K562 (cell line): ENCODE measurements around the gene B4GALNT2. TPM values are rescaled to one million over a fixed set of nuclear protein-coding genes. Genes with fewer than 3 reads are reported as not detected.
A peak's percentile ranks its signal among the peaks of the same experiment; 100 is the strongest.

ENCODE experiments used
- AFF1 ChIP-seq, 2 experiments: fragments of 450-650 bp; IDR thresholded peaks; 2 replicates each; pipeline ENCODE4 v1.6.1; 2018; ENCODE audit warnings: mild to moderate bottlenecking in 2 of 2, low read depth in 1 of 2; ENCODE audit not compliant: partially characterized antibody in 2 of 2
- CUX1 ChIP-seq: fragments of 200-800 bp; sonication (Bioruptor generic); IDR thresholded peaks from 2 replicates; pipeline ENCODE4 v1.6.1; 2016; ENCODE audit warnings: missing genetic modification characterization, missing compliant biosample characterization
- FOS ChIP-seq: IDR thresholded peaks from 3 replicates; pipeline ENCODE4 v1.6.1; 2011; ENCODE audit not compliant: insufficient read length; ENCODE audit errors: extremely low read depth
- FOXK2 ChIP-seq, 2 experiments: fragments of 450-650 bp; IDR thresholded peaks in 1 of 2; conservative IDR thresholded peaks in 1 of 2; 2 replicates each; pipeline ENCODE4 v1.6.1; 2016; ENCODE audit warnings: low read depth in 2 of 2, mild to moderate bottlenecking in 1 of 2
- NR2C1 ChIP-seq, 2 experiments: fragments of 450-650 bp; IDR thresholded peaks; 2 replicates each; pipeline ENCODE4 v1.6.1; 2017; ENCODE audit warnings: mild to moderate bottlenecking in 2 of 2, antibody characterized with exemption in 1 of 2, inconsistent platforms in 1 of 2, missing compliant biosample characterization in 1 of 2, missing genetic modification characterization in 1 of 2
- PBX2 ChIP-seq, 2 experiments: IDR thresholded peaks in 1 of 2; conservative IDR thresholded peaks in 1 of 2; 2 replicates each; pipeline ENCODE4 v1.6.1; 2016; ENCODE audit warnings: low read depth in 2 of 2, mild to moderate bottlenecking in 1 of 2, missing compliant biosample characterization in 1 of 2, missing genetic modification characterization in 1 of 2, moderate library complexity in 1 of 2
- POLR2A ChIP-seq: fragments of 450-650 bp; conservative IDR thresholded peaks from 2 replicates; pipeline ENCODE4 v1.6.1; 2016
- RBM17 ChIP-seq: fragments of 200-400 bp; formaldehyde crosslinking; IDR thresholded peaks from 2 replicates; pipeline ENCODE4 v1.6.1; 2017; ENCODE audit warnings: low read depth, mild to moderate bottlenecking, low read length, borderline replicate concordance
- ZBTB12 ChIP-seq: fragments of 250-450 bp; sonication (Bioruptor Pico); IDR thresholded peaks from 2 replicates; pipeline ENCODE4 v1.4.0; 2020
- ZNF217 ChIP-seq: sonication (generic); formaldehyde crosslinking; IDR thresholded peaks from 2 replicates; pipeline ENCODE4 v1.8.0; 2022; ENCODE audit warnings: mild to moderate bottlenecking, missing genetic modification reagents
- polyA plus RNA-seq, 8 experiments: library from polyadenylated mRNA; depleted of rRNA in 4 of 8; stranded (reverse) in 5 of 8; unstranded in 3 of 8; fragments of >200 nt; fragmentation: Nextera tagmentation in 2 of 8; fragmentation: Illumina TruSeq in 1 of 8; extraction: Ambion mirVana in 2 of 8; extraction: Trizol in 1 of 8; gene quantifications; 2 replicates each; pipeline versions ENCODE4 v1.2.1 to v1.2.3, GENCODE V29; 2011 to 2014; ENCODE audit warnings: inconsistent platforms in 1 of 8, missing spikeins in 1 of 8
- total RNA-seq, 7 experiments: library from RNA; depleted of rRNA in 6 of 7; stranded (reverse); fragments of >200 nt in 6 of 7; fragmentation: Illumina TruSeq in 2 of 7; extraction: Trizol in 2 of 7; gene quantifications; 2 replicates each; pipeline versions ENCODE4 v1.2.1 to v1.2.3, GENCODE V29; 2011 to 2021; ENCODE audit warnings: low replicate concordance in 1 of 7

The B4GALNT2 gene
- total and polyA plus RNA-seq, 9 of the 15 experiments (the other 6 are each of a cell fraction or from before 2014, with no cell fraction given): not detected

GRCh38 chr17:49106321-49107210 is 26.0 kb upstream of the B4GALNT2 start (continued):
- no peak for TF ChIP-seq CUX1
- no peak for TF ChIP-seq NR2C1 (IDR thresholded peaks at IDR 0.05)
- TF ChIP-seq NR2C1 (tag; IDR thresholded peaks at IDR 0.05): peak; percentile 7; the same call in 1 of the 2 replicates
- no peak for TF ChIP-seq POLR2A
- no peak for TF ChIP-seq AFF1 (IDR thresholded peaks at IDR 0.05; ENCODE audit: low read depth in 1 of 2, partially characterized antibody in 2 of 2)
- TF ChIP-seq ZNF217 (CRISPR knock-in tag): no peak
- TF ChIP-seq FOS: peak; percentile 13
- TF ChIP-seq PBX2 (CRISPR knock-in tag; IDR thresholded peaks at IDR 0.05; ENCODE audit: low read depth): no peak
- 0 out of 2 replicates have a peak, but pooled peaks have one; percentile 23 for TF ChIP-seq PBX2 (tag; conservative IDR thresholded peaks at IDR 0.05; ENCODE audit: low read depth)
- peak; percentile 85 to 89 for TF ChIP-seq FOXK2 (conservative IDR thresholded peaks at IDR 0.05 in 1 of 2, IDR thresholded peaks at IDR 0.05 in 1 of 2; ENCODE audit: low read depth in 2 of 2)
- TF ChIP-seq ZBTB12 (CRISPR knock-in tag): no peak
- no peak for TF ChIP-seq RBM17
